Measurements from ENCODE around the gene PNPLA1. TPM values are rescaled to one million over a fixed set of nuclear protein-coding genes. Genes with fewer than 3 reads are reported as not detected.

Gene PNPLA1
- total RNA-seq, 2 experiments from 2014 or later = not detected

GRCh38 chr6:36284359-36284758 is 14.5 kb downstream of the PNPLA1 start:
- Mint-ChIP-seq H3K27ac (no peak overlapping the region), H3K9me3 (no peaks in the 10 kb centered on the region), H3K4me1 (peaks cover 10% of the 10 kb centered on the region), H3K36me3 (no peaks in the 10 kb centered on the region), H3K4me3 (no peak overlapping the region), H3K27me3 (peaks cover 56% of the 10 kb centered on the region)
- no peak for DNase-seq
- POLR2A ChIA-PET = no interaction called here
- ATAC-seq (ENCODE audit: low read depth) = no peak

DNA sequence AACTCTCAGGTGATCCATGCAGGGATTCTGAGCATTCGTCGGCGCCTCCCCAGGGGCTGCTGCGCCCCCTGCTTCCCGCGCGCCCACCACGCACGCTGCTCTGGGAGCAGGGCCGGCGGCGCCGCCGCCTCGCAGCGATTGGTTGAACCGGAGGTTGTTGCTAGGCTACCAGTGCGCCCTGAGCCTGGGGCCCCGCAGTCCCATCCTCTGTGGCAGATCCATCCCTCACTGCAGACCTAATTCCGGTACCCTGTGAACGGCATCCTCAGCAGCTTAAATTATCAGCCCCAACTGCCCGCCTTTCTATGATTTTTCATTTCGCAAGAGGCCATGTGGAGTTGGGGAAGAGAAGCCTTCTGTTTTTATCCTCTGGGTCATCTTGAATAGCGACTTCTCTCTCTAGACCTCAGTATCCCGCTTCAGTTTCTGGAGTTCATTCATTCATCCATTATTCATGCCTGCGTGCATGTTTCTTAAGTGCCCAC is 15.4 kb downstream of the PNPLA1 start:
- H3K27ac Mint-ChIP-seq = no peak overlapping the region
- no peak overlapping the region for H3K4me3 Mint-ChIP-seq
- POLR2A ChIA-PET = no interaction called here
- H3K27me3 Mint-ChIP-seq = peaks cover 50% of the 10 kb centered on the region
- H3K4me1 Mint-ChIP-seq = peaks cover 10% of the 10 kb centered on the region
- DNase-seq = no peak
- no peak for ATAC-seq (ENCODE audit: low read depth)
- no peaks in the 10 kb centered on the region for H3K36me3 Mint-ChIP-seq
- H3K9me3 Mint-ChIP-seq = no peaks in the 10 kb centered on the region

DNA sequence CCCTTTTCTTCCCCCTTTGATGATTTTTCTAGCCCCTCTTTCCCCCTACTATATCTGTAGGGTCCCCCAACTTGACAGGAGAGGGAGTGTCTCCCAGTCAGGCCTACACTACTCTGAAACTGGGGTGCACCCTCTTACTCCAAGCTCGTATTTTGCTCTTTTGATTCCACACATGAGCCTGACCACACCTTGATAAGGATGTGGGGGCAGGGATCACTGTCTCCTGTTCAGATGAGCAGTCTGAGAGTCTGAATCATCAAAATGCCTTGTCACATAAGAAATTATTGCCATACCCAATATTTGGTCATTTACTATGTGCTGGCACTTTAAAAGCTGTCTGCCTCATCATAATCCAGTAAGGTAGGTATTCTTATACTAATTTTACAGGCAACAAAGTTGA is 15.9 kb downstream of the PNPLA1 start:
- Mint-ChIP-seq H3K9me3 (no peaks in the 10 kb centered on the region), H3K4me1 (peaks cover 10% of the 10 kb centered on the region), H3K4me3 (no peak overlapping the region), H3K36me3 (no peaks in the 10 kb centered on the region), H3K27ac (no peak overlapping the region), H3K27me3 (peaks cover 50% of the 10 kb centered on the region)
- no peak for ATAC-seq (ENCODE audit: low read depth)
- POLR2A ChIA-PET = no interaction called here
- no peak for DNase-seq

- POLR2A ChIA-PET = no interaction called here
- no peak overlapping the region for H3K4me3 Mint-ChIP-seq
- H3K27ac Mint-ChIP-seq = no peak overlapping the region
- peaks cover 10% of the 10 kb centered on the region for H3K4me1 Mint-ChIP-seq
- H3K27me3 Mint-ChIP-seq = peaks cover 43% of the 10 kb centered on the region
- ATAC-seq (ENCODE audit: low read depth) (no peak), DNase-seq (no peak)
- H3K36me3 Mint-ChIP-seq = no peaks in the 10 kb centered on the region
- no peaks in the 10 kb centered on the region for H3K9me3 Mint-ChIP-seq
Observed at GRCh38 chr6:36286858-36287257, 17.0 kb downstream of the PNPLA1 start.

DNA sequence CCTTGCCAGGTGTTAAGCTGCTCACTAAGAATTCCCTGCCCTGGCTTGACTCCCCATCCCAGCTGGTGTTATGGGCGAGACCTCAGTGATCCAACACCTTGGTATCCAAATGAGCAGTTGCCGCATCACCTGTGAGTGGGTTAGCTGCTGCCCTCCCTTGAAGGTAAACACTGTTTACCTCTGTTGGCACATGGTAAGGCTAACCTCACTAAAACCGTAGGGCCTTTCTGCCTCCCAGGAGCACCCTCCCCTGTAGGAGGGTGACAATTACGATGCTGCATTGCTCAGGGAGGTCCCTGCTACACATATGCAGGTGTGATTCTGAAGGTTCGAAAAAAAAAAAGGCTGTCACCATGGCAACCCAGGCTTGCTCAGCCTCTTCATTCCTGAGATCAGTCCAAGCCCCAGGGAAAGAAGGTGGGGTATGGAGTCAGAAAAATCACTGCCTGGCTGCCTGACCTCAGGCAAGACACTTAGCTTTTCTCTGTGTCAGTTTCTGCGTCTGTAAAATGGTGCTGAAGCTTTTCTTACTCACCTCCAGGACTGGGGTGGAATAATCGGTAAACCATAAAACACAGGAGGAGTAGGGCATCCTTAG is 19.5 kb downstream of the PNPLA1 start:
- peaks cover 26% of the 10 kb centered on the region for H3K27me3 Mint-ChIP-seq
- no peak overlapping the region for H3K4me3 Mint-ChIP-seq
- DNase-seq (no peak), ATAC-seq (ENCODE audit: low read depth) (no peak)
- H3K4me1 Mint-ChIP-seq = peaks cover 10% of the 10 kb centered on the region
- H3K36me3 Mint-ChIP-seq = no peaks in the 10 kb centered on the region
- POLR2A ChIA-PET = no interaction called here
- no peaks in the 10 kb centered on the region for H3K9me3 Mint-ChIP-seq
- H3K27ac Mint-ChIP-seq = no peak overlapping the region

DNA sequence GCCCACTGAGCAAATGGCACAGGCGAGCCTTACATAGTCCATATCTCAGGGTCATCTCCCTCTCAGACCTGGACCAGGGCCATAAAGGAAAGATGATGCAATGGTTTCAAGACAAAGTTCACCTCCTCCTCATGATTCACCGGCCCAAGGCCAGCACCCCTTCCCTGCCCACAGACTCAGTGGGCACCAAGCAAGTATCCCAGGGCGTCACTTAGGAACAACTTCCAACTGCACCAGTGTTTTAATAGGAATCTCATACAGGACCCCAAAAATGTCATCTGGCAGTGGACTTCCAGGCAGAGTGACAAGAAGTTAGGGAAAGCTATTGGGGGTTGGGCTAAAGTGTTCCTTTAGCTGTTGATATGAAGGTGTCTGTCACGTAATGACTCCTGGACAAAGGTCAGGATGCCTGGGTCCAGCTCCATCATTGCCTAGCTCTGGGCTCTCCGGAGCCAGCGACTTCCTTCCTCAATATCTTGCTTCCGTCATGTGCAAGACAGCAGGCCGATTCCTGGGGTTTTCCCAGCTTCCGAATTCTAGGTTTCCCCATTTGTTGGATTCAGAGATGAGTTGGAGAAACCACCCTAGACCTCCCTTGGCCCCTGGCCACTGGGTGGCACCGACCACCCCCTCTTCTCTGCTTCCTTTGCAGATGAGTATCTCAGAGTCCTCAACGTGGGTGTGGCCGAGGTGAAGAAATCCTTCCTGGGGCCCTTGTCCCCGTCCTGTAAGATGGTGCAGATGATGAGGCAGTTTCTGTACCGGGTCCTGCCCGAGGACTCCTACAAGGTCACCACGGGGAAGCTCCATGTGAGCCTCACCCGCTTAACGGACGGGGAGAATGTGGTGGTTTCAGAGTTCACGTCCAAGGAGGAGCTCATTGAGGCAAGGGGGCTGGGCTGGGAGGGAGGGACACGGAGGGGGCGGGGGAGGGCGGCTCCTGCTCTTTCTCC is 21.1 kb downstream of the PNPLA1 start:
- H3K4me1 Mint-ChIP-seq = peaks cover 6% of the 10 kb centered on the region
- no peaks in the 10 kb centered on the region for H3K36me3 Mint-ChIP-seq
- H3K27me3 Mint-ChIP-seq = peaks cover 11% of the 10 kb centered on the region
- H3K27ac Mint-ChIP-seq = no peak overlapping the region
- H3K4me3 Mint-ChIP-seq = no peak overlapping the region
- POLR2A ChIA-PET = interaction anchor here (0.5 kb wide), 1 partner anchor 366 kb away, joined by 3 read pairs; no protein-coding TSS in a partner anchor
- DNase-seq (no peak), ATAC-seq (ENCODE audit: low read depth) (no peak)
- H3K9me3 Mint-ChIP-seq = no peaks in the 10 kb centered on the region

GRCh38 chr6:36292170-36292569 is 22.3 kb downstream of the PNPLA1 start:
- no peaks in the 10 kb centered on the region for H3K9me3 Mint-ChIP-seq
- H3K27me3 Mint-ChIP-seq = peaks cover under 1% of the 10 kb centered on the region
- ATAC-seq (ENCODE audit: low read depth) = no peak
- no peak overlapping the region for H3K27ac Mint-ChIP-seq
- POLR2A ChIA-PET = no interaction called here
- H3K4me1 Mint-ChIP-seq = peaks cover 6% of the 10 kb centered on the region
- no peak for DNase-seq
- no peaks in the 10 kb centered on the region for H3K36me3 Mint-ChIP-seq
- no peak overlapping the region for H3K4me3 Mint-ChIP-seq

DNA sequence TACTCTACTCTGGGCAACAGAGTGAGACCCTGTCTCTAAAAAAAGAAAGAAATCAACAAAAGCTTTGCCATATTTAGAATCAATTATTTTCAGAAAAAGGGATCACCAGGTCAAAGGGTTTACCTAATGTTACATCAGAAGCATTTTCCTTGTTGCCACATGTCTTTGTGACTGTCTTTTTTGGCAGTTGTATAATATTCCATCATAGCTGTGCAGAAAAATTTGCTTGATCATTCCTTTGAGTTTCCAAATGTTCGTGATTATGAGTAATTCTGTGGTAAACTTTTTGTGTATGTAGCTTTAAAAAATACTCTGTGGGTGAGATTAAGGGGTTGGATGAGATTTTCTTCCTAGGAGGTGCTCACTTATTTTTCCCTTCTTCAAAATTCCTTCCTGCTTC is 26.4 kb downstream of the PNPLA1 start:
- no peak overlapping the region for H3K27ac Mint-ChIP-seq
- DNase-seq (no peak), ATAC-seq (ENCODE audit: low read depth) (no peak)
- H3K36me3 Mint-ChIP-seq = no peaks in the 10 kb centered on the region
- H3K4me1 Mint-ChIP-seq = no peaks in the 10 kb centered on the region
- POLR2A ChIA-PET = no interaction called here
- H3K9me3 Mint-ChIP-seq = no peaks in the 10 kb centered on the region
- no peak overlapping the region for H3K4me3 Mint-ChIP-seq
- peaks cover 3% of the 10 kb centered on the region for H3K27me3 Mint-ChIP-seq

DNA sequence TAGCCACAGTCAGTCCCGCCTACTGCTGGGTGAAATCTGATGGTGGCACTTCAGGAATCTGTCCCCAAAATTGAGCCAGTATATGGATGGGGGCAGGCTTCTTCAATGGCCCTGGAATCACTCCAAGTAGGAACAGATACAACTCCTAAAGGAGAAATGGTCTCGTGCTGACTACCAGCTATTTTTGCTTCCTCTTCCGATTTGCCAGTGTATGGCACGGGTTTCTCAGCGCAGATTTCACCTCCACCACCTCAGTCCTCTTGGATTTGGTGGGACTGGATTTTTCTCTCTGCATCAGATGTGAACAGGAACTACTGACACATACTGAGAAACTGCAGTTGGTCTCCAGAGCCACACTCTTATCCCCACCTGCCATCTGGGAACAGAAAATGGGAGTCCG is 27.2 kb downstream of the PNPLA1 start:
- Mint-ChIP-seq H3K27ac (no peak overlapping the region), H3K9me3 (no peaks in the 10 kb centered on the region), H3K4me1 (no peaks in the 10 kb centered on the region), H3K36me3 (no peaks in the 10 kb centered on the region), H3K27me3 (peaks cover 3% of the 10 kb centered on the region), H3K4me3 (no peak overlapping the region)
- POLR2A ChIA-PET = no interaction called here
- no peak for ATAC-seq (ENCODE audit: low read depth)
- no peak for DNase-seq

DNA sequence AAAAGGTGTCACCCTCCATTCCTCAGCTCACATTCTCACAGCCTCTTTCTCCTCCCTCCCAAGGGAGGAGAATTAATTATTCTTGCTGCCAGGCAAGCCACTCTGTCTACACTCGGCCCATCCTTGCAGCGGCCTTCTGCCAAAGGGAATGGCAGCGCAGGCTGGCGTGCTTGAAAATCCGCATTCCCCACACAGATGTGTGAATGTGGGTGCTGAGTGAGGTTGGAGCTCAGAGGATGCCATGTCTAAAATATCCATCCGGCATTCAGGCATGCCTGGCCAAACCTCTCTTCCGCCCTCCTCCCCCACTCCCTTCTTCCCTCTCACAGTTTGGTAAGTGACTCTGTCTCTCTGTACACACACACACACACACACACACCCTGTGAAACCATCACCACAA is 27.7 kb downstream of the PNPLA1 start:
- H3K9me3 Mint-ChIP-seq = no peaks in the 10 kb centered on the region
- H3K36me3 Mint-ChIP-seq = no peaks in the 10 kb centered on the region
- DNase-seq (no peak), ATAC-seq (ENCODE audit: low read depth) (no peak)
- peaks cover under 1% of the 10 kb centered on the region for H3K4me1 Mint-ChIP-seq
- peaks cover 3% of the 10 kb centered on the region for H3K27me3 Mint-ChIP-seq
- no peak overlapping the region for H3K4me3 Mint-ChIP-seq
- H3K27ac Mint-ChIP-seq = no peak overlapping the region
- POLR2A ChIA-PET = no interaction called here

DNA sequence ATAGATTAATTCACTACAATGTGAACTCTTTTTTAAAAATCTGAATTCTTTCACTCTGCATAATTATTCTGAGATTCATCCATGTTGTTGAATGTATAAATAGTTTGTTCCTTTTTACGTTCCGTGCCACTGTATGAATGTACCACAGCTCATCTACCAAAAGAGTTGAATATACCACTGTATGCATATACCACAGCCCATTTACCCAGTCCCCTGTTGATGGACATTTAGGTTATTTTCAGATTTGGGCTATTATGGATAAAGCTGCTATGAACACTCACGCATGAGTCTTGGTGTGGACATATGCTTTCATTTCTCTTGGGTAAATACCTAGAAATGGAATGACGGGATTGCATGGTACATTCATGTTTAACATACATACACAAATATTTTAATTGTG is 28.2 kb downstream of the PNPLA1 start:
- H3K4me3 Mint-ChIP-seq = no peak overlapping the region
- peaks cover 4% of the 10 kb centered on the region for H3K4me1 Mint-ChIP-seq
- H3K36me3 Mint-ChIP-seq = no peaks in the 10 kb centered on the region
- H3K27me3 Mint-ChIP-seq = peaks cover 3% of the 10 kb centered on the region
- DNase-seq = no peak
- POLR2A ChIA-PET = no interaction called here
- no peak overlapping the region for H3K27ac Mint-ChIP-seq
- ATAC-seq (ENCODE audit: low read depth) = no peak
- no peaks in the 10 kb centered on the region for H3K9me3 Mint-ChIP-seq

DNA sequence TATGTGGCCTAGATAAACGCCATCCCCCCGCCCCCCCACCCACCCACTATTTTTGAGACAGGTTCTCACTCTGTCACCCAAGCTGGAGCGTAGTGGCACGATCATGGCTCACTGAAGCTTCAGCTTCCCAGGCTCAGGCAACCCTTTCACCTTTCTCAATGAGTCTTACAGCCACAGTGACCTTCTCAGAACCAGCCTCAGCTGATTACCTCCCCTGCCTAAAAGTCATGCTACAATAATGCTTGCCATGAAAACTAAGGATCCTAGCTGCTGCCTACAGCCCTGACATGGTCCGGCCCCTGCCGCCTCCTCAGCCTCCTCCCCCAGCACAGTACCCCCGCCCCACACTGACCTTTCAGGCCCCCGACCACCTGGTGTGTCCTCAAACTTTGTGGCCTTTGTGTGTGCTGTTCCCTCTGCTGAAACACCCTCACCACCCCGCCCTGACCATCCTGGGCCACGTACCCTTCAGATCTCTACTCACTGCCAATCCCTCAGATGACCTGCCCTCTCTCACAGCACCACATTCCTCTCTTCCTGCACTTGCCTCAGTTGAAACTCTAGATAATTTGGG is 31.3 kb downstream of the PNPLA1 start:
- POLR2A ChIA-PET = no interaction called here
- Mint-ChIP-seq H3K27ac (no peak overlapping the region), H3K4me3 (no peak overlapping the region), H3K36me3 (no peaks in the 10 kb centered on the region), H3K4me1 (peaks cover 4% of the 10 kb centered on the region), H3K9me3 (no peaks in the 10 kb centered on the region), H3K27me3 (peaks cover 3% of the 10 kb centered on the region)
- ATAC-seq (ENCODE audit: low read depth) = no peak
- no peak for DNase-seq

GRCh38 chr6:36301781-36302180 is 31.9 kb downstream of the PNPLA1 start:
- H3K4me3 Mint-ChIP-seq = no peak overlapping the region
- H3K9me3 Mint-ChIP-seq = no peaks in the 10 kb centered on the region
- ATAC-seq (ENCODE audit: low read depth) = no peak
- POLR2A ChIA-PET = interaction anchor here (1.0 kb wide), 1 partner anchor 11 kb away, joined by 3 read pairs; no protein-coding TSS in a partner anchor
- peaks cover 3% of the 10 kb centered on the region for H3K27me3 Mint-ChIP-seq
- peaks cover 4% of the 10 kb centered on the region for H3K4me1 Mint-ChIP-seq
- H3K27ac Mint-ChIP-seq = no peak overlapping the region
- no peaks in the 10 kb centered on the region for H3K36me3 Mint-ChIP-seq
- DNase-seq = no peak

Data from activated naive CD8-positive, alpha-beta T cell treated with anti-CD3 and anti-CD28 coated beads, Interleukin-2, amount 10 ng/mL, durations not matched to agents 7 days and 5 days (primary cell).